ENCODE measurements around the gene GPR132. TPM values are rescaled to one million over a fixed set of nuclear protein-coding genes. Genes with fewer than 3 reads are reported as not detected.

The GPR132 gene
- total and polyA plus RNA-seq, 2 of the 13 experiments (the other 11 are each of a cell fraction or from before 2014, with no cell fraction given): not detected

- TF ChIP-seq, protein P1, sequence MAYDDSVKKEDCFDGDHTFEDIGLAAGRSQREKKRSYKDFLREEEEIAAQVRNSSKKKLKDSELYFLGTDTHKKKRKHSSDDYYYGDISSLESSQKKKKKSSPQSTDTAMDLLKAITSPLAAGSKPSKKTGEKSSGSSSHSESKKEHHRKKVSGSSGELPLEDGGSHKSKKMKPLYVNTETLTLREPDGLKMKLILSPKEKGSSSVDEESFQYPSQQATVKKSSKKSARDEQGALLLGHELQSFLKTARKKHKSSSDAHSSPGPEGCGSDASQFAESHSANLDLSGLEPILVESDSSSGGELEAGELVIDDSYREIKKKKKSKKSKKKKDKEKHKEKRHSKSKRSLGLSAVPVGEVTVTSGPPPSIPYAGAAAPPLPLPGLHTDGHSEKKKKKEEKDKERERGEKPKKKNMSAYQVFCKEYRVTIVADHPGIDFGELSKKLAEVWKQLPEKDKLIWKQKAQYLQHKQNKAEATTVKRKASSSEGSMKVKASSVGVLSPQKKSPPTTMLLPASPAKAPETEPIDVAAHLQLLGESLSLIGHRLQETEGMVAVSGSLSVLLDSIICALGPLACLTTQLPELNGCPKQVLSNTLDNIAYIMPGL (CRISPR knock-in tag; IDR thresholded peaks at IDR 0.05; ENCODE audit: borderline replicate concordance in 1 of 2, low read depth in 1 of 2): peak in 1 of 2 experiments; percentile 56; a peak in 1 of 4 replicates
- TF ChIP-seq TEAD3 (CRISPR knock-in tag; optimal IDR thresholded peaks at IDR 0.05; ENCODE audit: borderline replicate concordance): peak; percentile 27
- 0 out of 2 replicates have a peak, but pooled peaks have one; percentile 24 for TF ChIP-seq HOXA3 (CRISPR knock-in tag; IDR thresholded peaks at IDR 0.05)
- peak; percentile 23; the same call in 1 of the 2 replicates for TF ChIP-seq FOSL2 (CRISPR knock-in tag; IDR thresholded peaks at IDR 0.05)
- TF ChIP-seq FOXK1 (CRISPR knock-in tag; IDR thresholded peaks at IDR 0.05; ENCODE audit: borderline replicate concordance, low read depth): peak; percentile 24; the same call in 1 of the 2 replicates
- peak; percentile 34; the same call in 1 of the 2 replicates for TF ChIP-seq ZNF451 (CRISPR knock-in tag; IDR thresholded peaks at IDR 0.05)
- TF ChIP-seq ZNF687 (CRISPR knock-in tag; IDR thresholded peaks at IDR 0.05): peak; percentile 49
- TF ChIP-seq, protein P2, sequence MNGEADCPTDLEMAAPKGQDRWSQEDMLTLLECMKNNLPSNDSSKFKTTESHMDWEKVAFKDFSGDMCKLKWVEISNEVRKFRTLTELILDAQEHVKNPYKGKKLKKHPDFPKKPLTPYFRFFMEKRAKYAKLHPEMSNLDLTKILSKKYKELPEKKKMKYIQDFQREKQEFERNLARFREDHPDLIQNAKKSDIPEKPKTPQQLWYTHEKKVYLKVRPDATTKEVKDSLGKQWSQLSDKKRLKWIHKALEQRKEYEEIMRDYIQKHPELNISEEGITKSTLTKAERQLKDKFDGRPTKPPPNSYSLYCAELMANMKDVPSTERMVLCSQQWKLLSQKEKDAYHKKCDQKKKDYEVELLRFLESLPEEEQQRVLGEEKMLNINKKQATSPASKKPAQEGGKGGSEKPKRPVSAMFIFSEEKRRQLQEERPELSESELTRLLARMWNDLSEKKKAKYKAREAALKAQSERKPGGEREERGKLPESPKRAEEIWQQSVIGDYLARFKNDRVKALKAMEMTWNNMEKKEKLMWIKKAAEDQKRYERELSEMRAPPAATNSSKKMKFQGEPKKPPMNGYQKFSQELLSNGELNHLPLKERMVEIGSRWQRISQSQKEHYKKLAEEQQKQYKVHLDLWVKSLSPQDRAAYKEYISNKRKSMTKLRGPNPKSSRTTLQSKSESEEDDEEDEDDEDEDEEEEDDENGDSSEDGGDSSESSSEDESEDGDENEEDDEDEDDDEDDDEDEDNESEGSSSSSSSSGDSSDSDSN (CRISPR knock-in tag; IDR thresholded peaks at IDR 0.05): 0 out of 2 replicates have a peak, but pooled peaks have one; percentile 7
- TF ChIP-seq ZFP91 (CRISPR knock-in tag; IDR thresholded peaks at IDR 0.05; ENCODE audit: borderline replicate concordance): 0 out of 2 replicates have a peak, but pooled peaks have one; percentile 46
- 0 out of 2 replicates have a peak, but pooled peaks have one; percentile 20 for TF ChIP-seq SP5 (CRISPR knock-in tag; IDR thresholded peaks at IDR 0.05; ENCODE audit: borderline replicate concordance, low read depth)
These were observed 25.3 kb upstream of the GPR132 start (continued) for GRCh38 chr14:105090493-105091053.

All from HepG2 (cell line).